K562 (cell line): Measurements from ENCODE around the gene ITPK1.

Experiments
- ESRRA ChIP-seq: fragments of 450-650 bp; IDR thresholded peaks from 2 replicates; pipeline ENCODE4 v1.6.1; 2014; ENCODE audit warnings: low read depth, mild to moderate bottlenecking, moderate library complexity, borderline replicate concordance
- GATA2 ChIP-seq: sonication (generic); formaldehyde crosslinking; IDR thresholded peaks from 2 replicates; pipeline ENCODE4 v1.4.0; 2020; ENCODE audit warnings: mild to moderate bottlenecking, missing genetic modification reagents
- ILK ChIP-seq: fragments of 450-650 bp; IDR thresholded peaks from 2 replicates; pipeline ENCODE4 v1.6.1; 2016; ENCODE audit warnings: missing genetic modification characterization, low read depth, mild to moderate bottlenecking, missing compliant biosample characterization, moderate library complexity, borderline replicate concordance
- KAT8 ChIP-seq: fragments of 450-650 bp; IDR thresholded peaks from 2 replicates; pipeline ENCODE4 v1.6.1; 2016; ENCODE audit warnings: low read depth, mild to moderate bottlenecking
- RAD21 ChIP-seq, 2 experiments: fragments of 250-450 bp in 1 of 2; fragments of 450-650 bp in 1 of 2; sonication (Bioruptor Pico) in 1 of 2; formaldehyde crosslinking in 1 of 2; IDR thresholded peaks in 1 of 2; conservative IDR thresholded peaks in 1 of 2; 2 replicates each; pipeline versions ENCODE4 v1.4.0 to v1.8.0; 2020 to 2022; ENCODE audit warnings: mild to moderate bottlenecking in 2 of 2, moderate library complexity in 1 of 2
- ZBTB8A ChIP-seq: fragments of 450-650 bp; IDR thresholded peaks from 2 replicates; pipeline ENCODE4 v1.6.1; 2018; ENCODE audit warnings: mild to moderate bottlenecking, moderate library complexity; ENCODE audit not compliant: partially characterized antibody
- TF ChIP-seq, protein P1 (sequence below): sonication (generic); formaldehyde crosslinking; IDR thresholded peaks from 2 replicates; pipeline ENCODE4 v1.9.0; 2022; ENCODE audit warnings: mild to moderate bottlenecking, missing genetic modification reagents
- TF ChIP-seq, protein P2 (sequence below), 3 experiments: IDR thresholded peaks in 2 of 3; conservative IDR thresholded peaks in 1 of 3; 2 replicates each; pipeline ENCODE4 v1.5.1; 2011 to 2012; ENCODE audit warnings: low read length in 3 of 3, mild to moderate bottlenecking in 3 of 3, control low read depth in 2 of 3, improper control_type of control experiment in 1 of 3, inconsistent platforms in 1 of 3, low read depth in 1 of 3, mixed read lengths in 1 of 3, moderate library complexity in 1 of 3; ENCODE audit not compliant: insufficient read depth in 2 of 3

DNA sequence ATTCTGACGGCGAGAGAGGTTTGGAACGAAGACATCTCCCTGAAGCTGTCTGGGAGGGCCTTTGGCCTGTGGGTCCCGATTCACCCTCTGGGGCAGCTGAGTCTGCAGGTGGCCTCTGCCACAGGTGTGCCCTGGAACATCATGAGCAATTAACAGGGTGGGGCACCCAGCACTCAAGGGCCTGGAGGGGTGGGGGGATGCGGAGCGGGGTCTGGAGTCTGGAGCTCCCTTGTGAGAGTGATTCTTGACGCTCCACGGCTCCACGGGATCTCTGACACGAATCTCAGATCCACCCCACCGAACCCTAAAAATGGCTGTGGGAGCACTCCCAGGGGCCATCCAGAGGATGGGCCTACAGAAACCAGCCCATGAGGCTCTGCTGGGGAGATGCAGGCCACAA is 8.3 kb downstream of the ITPK1 start:
- TF ChIP-seq RAD21 (CRISPR knock-in tag; conservative IDR thresholded peaks at IDR 0.05 in 1 of 2, IDR thresholded peaks at IDR 0.05 in 1 of 2), result no peak
- TF ChIP-seq, protein P1, sequence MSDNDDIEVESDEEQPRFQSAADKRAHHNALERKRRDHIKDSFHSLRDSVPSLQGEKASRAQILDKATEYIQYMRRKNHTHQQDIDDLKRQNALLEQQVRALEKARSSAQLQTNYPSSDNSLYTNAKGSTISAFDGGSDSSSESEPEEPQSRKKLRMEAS (CRISPR knock-in tag), result no peak
- no peak for TF ChIP-seq ZBTB8A
- TF ChIP-seq, protein P2, sequence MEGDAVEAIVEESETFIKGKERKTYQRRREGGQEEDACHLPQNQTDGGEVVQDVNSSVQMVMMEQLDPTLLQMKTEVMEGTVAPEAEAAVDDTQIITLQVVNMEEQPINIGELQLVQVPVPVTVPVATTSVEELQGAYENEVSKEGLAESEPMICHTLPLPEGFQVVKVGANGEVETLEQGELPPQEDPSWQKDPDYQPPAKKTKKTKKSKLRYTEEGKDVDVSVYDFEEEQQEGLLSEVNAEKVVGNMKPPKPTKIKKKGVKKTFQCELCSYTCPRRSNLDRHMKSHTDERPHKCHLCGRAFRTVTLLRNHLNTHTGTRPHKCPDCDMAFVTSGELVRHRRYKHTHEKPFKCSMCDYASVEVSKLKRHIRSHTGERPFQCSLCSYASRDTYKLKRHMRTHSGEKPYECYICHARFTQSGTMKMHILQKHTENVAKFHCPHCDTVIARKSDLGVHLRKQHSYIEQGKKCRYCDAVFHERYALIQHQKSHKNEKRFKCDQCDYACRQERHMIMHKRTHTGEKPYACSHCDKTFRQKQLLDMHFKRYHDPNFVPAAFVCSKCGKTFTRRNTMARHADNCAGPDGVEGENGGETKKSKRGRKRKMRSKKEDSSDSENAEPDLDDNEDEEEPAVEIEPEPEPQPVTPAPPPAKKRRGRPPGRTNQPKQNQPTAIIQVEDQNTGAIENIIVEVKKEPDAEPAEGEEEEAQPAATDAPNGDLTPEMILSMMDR (IDR thresholded peaks at IDR 0.05 in 2 of 3, conservative IDR thresholded peaks at IDR 0.05 in 1 of 3; ENCODE audit: insufficient read depth in 2 of 3, low read depth in 1 of 3, low read length in 3 of 3), result no peak
- no peak for TF ChIP-seq GATA2 (CRISPR knock-in tag)
- no peak for TF ChIP-seq ESRRA
- TF ChIP-seq ILK (tag), result no peak
- no peak for TF ChIP-seq KAT8
